ENCODE results near the gene PKM. TPM values are rescaled to one million over a fixed set of nuclear protein-coding genes. Genes with fewer than 3 reads are reported as not detected.
A peak's percentile ranks its signal among the peaks of the same experiment; 100 is the strongest.

PKM gene
- total RNA-seq, 1 donor from 2014 or later: 879 TPM

DNA sequence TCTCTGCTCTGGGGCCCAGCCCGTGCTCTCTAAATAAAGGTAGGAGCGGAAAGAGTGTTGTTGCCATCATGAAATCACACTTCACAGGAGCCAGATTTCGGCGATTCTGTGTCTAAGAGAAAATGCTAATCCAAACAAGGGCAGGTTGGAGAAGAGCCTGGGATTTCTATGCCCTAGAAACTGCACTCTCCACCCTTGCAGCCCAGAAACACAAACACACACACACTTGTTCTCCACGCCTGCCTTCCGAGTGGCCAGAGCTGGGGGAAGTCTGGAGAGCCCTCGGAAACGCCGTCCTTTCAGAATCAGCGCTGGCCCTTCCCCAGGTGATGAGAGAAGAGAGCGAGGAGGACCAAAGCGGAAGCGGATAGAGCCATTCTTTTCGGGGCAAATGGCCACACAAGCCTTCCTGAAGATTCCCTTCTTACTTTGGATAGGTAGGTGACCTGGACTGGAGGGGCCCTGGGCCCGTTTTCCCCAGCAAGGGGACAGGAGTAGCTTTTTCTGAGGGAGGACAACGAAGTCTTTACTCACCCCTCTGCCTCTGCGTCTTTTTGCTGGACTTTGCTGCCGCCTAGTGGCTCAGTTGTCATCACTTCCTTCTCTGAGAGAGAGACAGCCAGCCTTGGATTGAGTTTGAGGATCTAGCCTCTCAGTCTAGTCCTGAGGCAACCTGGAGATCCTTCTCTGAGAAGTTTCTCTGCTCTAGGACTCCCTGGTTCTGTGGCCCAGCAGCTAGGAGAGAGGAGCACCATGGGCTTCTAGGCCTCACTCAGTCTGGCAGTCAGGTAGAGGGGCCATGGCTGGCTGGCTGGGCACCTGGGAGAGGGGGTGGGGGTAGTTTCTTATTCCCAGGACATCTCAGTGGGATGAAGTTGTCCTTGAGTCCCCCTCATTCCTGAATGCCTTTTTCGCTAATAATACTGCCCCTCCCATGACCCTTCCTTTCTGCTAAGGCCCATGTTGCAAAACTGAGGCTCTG, 75.1 kb downstream of the PKM start:
- TF ChIP-seq, protein P1, sequence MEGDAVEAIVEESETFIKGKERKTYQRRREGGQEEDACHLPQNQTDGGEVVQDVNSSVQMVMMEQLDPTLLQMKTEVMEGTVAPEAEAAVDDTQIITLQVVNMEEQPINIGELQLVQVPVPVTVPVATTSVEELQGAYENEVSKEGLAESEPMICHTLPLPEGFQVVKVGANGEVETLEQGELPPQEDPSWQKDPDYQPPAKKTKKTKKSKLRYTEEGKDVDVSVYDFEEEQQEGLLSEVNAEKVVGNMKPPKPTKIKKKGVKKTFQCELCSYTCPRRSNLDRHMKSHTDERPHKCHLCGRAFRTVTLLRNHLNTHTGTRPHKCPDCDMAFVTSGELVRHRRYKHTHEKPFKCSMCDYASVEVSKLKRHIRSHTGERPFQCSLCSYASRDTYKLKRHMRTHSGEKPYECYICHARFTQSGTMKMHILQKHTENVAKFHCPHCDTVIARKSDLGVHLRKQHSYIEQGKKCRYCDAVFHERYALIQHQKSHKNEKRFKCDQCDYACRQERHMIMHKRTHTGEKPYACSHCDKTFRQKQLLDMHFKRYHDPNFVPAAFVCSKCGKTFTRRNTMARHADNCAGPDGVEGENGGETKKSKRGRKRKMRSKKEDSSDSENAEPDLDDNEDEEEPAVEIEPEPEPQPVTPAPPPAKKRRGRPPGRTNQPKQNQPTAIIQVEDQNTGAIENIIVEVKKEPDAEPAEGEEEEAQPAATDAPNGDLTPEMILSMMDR (IDR thresholded peaks at IDR 0.05; ENCODE audit: insufficient read depth, low read length, poor library complexity, severe bottlenecking): peak; percentile 82
- Histone ChIP-seq H3K36me3 (ENCODE audit: control insufficient read depth, insufficient read depth, low read length) (no peaks in the 10 kb centered on the region), H3K27me3 (ENCODE audit: control insufficient read depth, insufficient read depth, low read length) (no peaks in the 10 kb centered on the region), H3K4me3 (ENCODE audit: low read depth, low read length) (peak overlapping the region; percentile 34)
- DNase-seq (ENCODE audit: low read depth): peak; percentile 48

DNA sequence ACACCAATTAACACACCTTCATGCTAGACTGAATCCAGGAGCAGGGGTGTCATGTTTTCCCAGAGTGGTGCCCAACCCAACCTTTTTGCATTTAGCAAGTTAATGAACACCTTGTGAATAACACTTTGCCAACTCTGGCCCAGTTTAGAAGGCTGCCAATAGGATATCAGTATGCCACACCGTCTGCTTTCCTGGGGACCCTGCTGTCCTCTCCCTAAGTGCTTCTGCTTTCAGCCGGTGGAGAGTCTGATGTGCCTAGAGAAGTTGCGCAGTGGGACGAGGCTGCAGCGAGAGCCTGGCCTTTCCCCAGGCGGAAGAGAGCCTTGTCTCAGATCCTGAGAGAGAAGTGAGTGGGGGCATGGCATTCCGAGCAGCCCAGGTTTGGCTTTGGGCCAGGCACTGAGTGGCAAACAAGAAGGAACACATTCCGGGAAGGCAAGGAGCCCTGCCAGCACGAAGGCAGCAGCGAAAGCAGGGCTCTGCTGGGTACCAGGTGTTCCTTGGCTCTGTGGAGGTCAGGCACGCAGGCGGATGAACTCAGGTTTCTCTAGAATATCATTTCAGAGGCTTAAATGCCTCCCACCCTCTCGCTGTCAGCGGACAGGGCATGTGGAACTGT, 75.9 kb downstream of the PKM start:
- H3K27me3 ChIP-seq (ENCODE audit: control insufficient read depth, insufficient read depth, low read length): no peaks in the 10 kb centered on the region
- no peaks in the 10 kb centered on the region for H3K36me3 ChIP-seq (ENCODE audit: control insufficient read depth, insufficient read depth, low read length)
- peak; percentile 71 for DNase-seq (ENCODE audit: low read depth)
- TF ChIP-seq, protein P1 (IDR thresholded peaks at IDR 0.05; ENCODE audit: insufficient read depth, low read length, poor library complexity, severe bottlenecking): no peak
- H3K4me3 ChIP-seq (ENCODE audit: low read depth, low read length): peak overlapping the region; percentile 34

DNA sequence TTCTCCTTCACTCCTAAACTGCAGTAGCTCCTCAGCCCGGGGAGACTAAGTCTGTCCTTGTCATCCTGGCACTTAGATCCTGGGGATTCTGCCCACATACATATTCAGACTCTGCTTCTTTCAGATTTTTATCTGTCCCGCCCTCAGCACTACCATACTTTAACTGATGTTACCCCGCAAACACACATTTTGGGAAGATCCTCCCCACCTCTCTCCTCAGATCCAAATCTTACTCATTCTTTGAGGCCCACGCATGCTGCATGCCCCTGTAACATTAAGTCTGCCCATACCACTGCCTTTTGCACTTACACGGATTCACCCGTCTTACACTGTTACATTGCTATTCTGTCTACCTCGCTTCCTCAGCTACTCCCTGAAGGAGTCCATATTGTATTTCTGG, 76.7 kb downstream of the PKM start:
- Histone ChIP-seq H3K4me3 (ENCODE audit: low read depth, low read length) (no peak overlapping the region), H3K36me3 (ENCODE audit: control insufficient read depth, insufficient read depth, low read length) (no peaks in the 10 kb centered on the region), H3K27me3 (ENCODE audit: control insufficient read depth, insufficient read depth, low read length) (no peaks in the 10 kb centered on the region)
- no peak for DNase-seq (ENCODE audit: low read depth)
- TF ChIP-seq, protein P1 (IDR thresholded peaks at IDR 0.05; ENCODE audit: insufficient read depth, low read length, poor library complexity, severe bottlenecking): no peak

DNA sequence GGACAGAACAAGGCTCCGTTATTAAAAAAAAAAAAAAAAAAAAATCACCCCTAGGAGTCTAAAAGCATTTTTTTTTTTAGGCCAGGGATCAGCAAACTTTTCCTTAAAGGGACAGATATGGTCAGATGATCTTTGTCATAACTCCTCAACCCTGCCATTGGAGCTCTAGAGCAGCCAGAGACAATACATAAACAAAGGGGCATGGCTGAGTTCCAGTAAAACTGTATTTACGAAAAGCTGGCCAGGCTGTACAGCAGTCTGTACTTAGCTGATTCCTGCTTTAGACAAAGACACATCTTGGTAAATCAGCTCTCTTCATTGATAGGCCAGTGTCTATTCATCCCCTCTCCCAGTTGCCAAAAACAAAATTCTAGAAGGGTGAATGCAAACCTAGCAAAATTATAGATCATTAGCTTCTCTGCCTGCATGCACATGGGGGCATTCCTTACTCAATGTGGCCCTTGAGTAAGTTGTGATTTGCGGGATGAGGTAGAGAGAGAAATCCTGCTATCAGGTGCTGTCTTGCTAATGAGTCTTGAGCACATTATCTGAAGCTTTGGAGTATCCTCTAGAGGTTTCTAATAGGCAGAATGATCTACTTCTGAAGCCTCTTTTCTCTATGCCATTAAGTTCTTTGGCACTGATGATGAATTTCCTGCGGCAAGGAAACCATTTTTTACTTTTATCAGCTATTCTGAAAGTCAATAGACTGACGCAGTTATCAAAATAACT, 77.6 kb downstream of the PKM start:
- TF ChIP-seq, protein P1 (IDR thresholded peaks at IDR 0.05; ENCODE audit: insufficient read depth, low read length, poor library complexity, severe bottlenecking): no peak
- Histone ChIP-seq H3K27me3 (ENCODE audit: control insufficient read depth, insufficient read depth, low read length) (no peaks in the 10 kb centered on the region), H3K36me3 (ENCODE audit: control insufficient read depth, insufficient read depth, low read length) (no peaks in the 10 kb centered on the region), H3K4me3 (ENCODE audit: low read depth, low read length) (no peak overlapping the region)
- no peak for DNase-seq (ENCODE audit: low read depth)

Other genes starting within 250 kb of the PKM start
- 16.3 and 17.0 TPM in 2 replicates for gene MYO9A, start 113.0 kb downstream of the PKM start, total RNA-seq
- gene SENP8, start 112.8 kb downstream of the PKM start, total RNA-seq: 2.4 and 3.0 TPM in 2 replicates
- gene GRAMD2A, start 33.4 kb downstream of the PKM start, total RNA-seq: 0.89 and 2.4 TPM in 2 replicates
- gene PARP6, start 41.4 kb upstream of the PKM start, total RNA-seq: 45.0 and 45.7 TPM in 2 replicates
- gene CELF6, start 89.0 kb upstream of the PKM start, total RNA-seq: 0.29 and 0.41 TPM in 2 replicates
- 135 and 136 TPM in 2 replicates for gene HEXA, start 144.8 kb upstream of the PKM start, total RNA-seq
- not detected in 2 replicates for gene TMEM202, start 167.1 kb upstream of the PKM start, total RNA-seq
- 51.1 and 54.9 TPM in 2 replicates for gene ARIH1, start 243.1 kb upstream of the PKM start, total RNA-seq